Testis (tissue), 3 donors: Measurements from ENCODE around the gene KIF26B. TPM values are rescaled to one million over a fixed set of nuclear protein-coding genes. Genes with fewer than 3 reads are reported as not detected.

ENCODE experiments used
- DNase-seq: peaks from one replicate; pipeline ENCODE4 v3.0.0-alpha.2; 2019
- H3K27ac ChIP-seq, 2 donors: fragments of 200-600 bp; sonication (generic); one replicate each; pipeline ENCODE4 v1.5.1; 2019
- H3K27me3 ChIP-seq: fragments of 200-600 bp; sonication (generic); one replicate; pipeline ENCODE4 v1.5.1; 2019
- H3K36me3 ChIP-seq: fragments of 200-600 bp; sonication (generic); one replicate; pipeline ENCODE4 v1.5.1; 2017; ENCODE audit warnings: low read depth; ENCODE audit errors: missing control alignments
- H3K4me1 ChIP-seq: fragments of 200-600 bp; sonication (generic); one replicate; pipeline ENCODE4 v1.5.1; 2019
- H3K4me3 ChIP-seq, 2 donors: fragments of 200-600 bp; sonication (generic); one replicate each; pipeline ENCODE4 v1.5.1; 2017 to 2019
- H3K9me3 ChIP-seq: fragments of 200-600 bp; sonication (generic); one replicate; pipeline ENCODE4 v1.5.1; 2017
- CTCF ChIP-seq, 3 experiments: fragments of 450-650 bp in 2 of 3; fragments of 200-600 bp in 1 of 3; sonication (generic) in 1 of 3; IDR thresholded peaks; one replicate each; pipeline ENCODE4 v1.5.1; 2016 to 2019; ENCODE audit warnings: antibody characterized with exemption in 3 of 3, mild to moderate bottlenecking in 2 of 3, moderate library complexity in 1 of 3
- POLR2A ChIP-seq: fragments of 450-650 bp; IDR thresholded peaks from one replicate; pipeline ENCODE4 v1.6.1; 2017; ENCODE audit warnings: antibody characterized with exemption, mild to moderate bottlenecking, moderate library complexity
- WGBS, 2 donors: methylation state at CpG; one replicate each; pipeline ENCODE4 v1.1.5; 2018; 5-methylcytosine and 5-hydroxymethylcytosine counted together
- intact Hi-C: fragments of 100-400 bp; cut with DNase I; formaldehyde crosslinking; loops from one replicate; pipeline ENCODE4 v1.15.1; 2023; ENCODE audit warnings: low total_unique reads
- polyA plus RNA-seq: library from polyadenylated mRNA; stranded (reverse); fragments of 350-450 nt; fragmentation: Illumina TruSeq; extraction: RNeasy Lipid Tissue Mini Kit (QIAGEN cat#74804); gene quantifications from one replicate; pipeline ENCODE4 v1.2.3, GENCODE V29; 2014; ENCODE audit warnings: low read depth, low replicate concordance; ENCODE audit not compliant: insufficient read depth
- total RNA-seq, 2 donors: library from RNA; depleted of rRNA; stranded (reverse); fragments of >200 nt; gene quantifications; one replicate each; pipeline ENCODE4 v1.2.3, GENCODE V29; 2016

KIF26B gene
- total and polyA plus RNA-seq, 3 donors from 2014 or later = 3.0 to 4.8 (median 3.1) TPM

DNA sequence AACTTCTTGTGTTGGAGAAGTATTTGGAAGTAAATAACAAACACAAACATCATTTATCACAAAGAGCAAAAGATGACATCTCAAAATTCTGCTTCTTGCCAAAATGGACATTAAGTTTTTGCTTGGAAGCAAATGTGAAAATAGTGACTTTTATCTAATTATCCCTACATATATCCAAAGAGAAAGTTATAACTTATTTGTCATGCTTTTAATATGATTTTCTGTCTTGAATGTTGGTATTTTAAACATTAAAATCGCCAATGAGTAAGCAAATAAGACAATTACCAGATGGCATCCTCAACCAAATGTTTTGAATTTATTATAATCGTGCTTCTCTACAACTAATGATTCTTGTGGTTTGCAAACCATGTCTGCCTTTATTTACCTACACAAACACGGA is 594.3 kb downstream of the KIF26B start:
- H3K27ac ChIP-seq = no peak overlapping the region
- DNase-seq = no peak
- H3K27me3 ChIP-seq = no peaks in the 10 kb centered on the region
- H3K9me3 ChIP-seq = no peaks in the 10 kb centered on the region
- H3K4me3 ChIP-seq = no peak overlapping the region
- H3K4me1 ChIP-seq = no peaks in the 10 kb centered on the region
- intact Hi-C loops = no loop called here
- no peak for TF ChIP-seq POLR2A
- TF ChIP-seq CTCF (IDR thresholded peaks at IDR 0.05) = no peak
- H3K36me3 ChIP-seq = no peaks in the 10 kb centered on the region
- 92 to 97% methylated on average over 3 of the region's 3 CpGs for WGBS, 2 donors

GRCh38 chr1:245750261-245750660 is 595.5 kb downstream of the KIF26B start:
- Histone ChIP-seq H3K27me3 (no peaks in the 10 kb centered on the region), H3K36me3 (no peaks in the 10 kb centered on the region)
- intact Hi-C loops = no loop called here

GRCh38 chr1:245751116-245751515 is 596.3 kb downstream of the KIF26B start:
- Histone ChIP-seq H3K27me3 (no peaks in the 10 kb centered on the region), H3K4me3 (no peak overlapping the region), H3K36me3 (no peaks in the 10 kb centered on the region), H3K9me3 (no peaks in the 10 kb centered on the region), H3K4me1 (no peaks in the 10 kb centered on the region), H3K27ac (no peak overlapping the region)
- TF ChIP-seq CTCF (IDR thresholded peaks at IDR 0.05) (no peak), POLR2A (no peak)
- 53 to 59% methylated on average over 4 of the region's 4 CpGs for WGBS, 2 donors
- intact Hi-C loops = no loop called here
- no peak for DNase-seq

More at GRCh38 chr1:245750261-245750660, 595.5 kb downstream of the KIF26B start:
- Histone ChIP-seq H3K9me3 (no peaks in the 10 kb centered on the region), H3K27ac (no peak overlapping the region), H3K4me1 (no peaks in the 10 kb centered on the region), H3K4me3 (no peak overlapping the region)
- DNase-seq = no peak
- 83 to 86% methylated on average over 3 of the region's 3 CpGs for WGBS, 2 donors
- TF ChIP-seq CTCF (IDR thresholded peaks at IDR 0.05) (no peak), POLR2A (no peak)

- no peaks in the 10 kb centered on the region for H3K27me3 ChIP-seq
- H3K4me1 ChIP-seq = no peaks in the 10 kb centered on the region
- no peak overlapping the region for H3K27ac ChIP-seq
- TF ChIP-seq POLR2A (no peak), CTCF (IDR thresholded peaks at IDR 0.05) (no peak)
- DNase-seq = no peak
- no peaks in the 10 kb centered on the region for H3K9me3 ChIP-seq
- H3K4me3 ChIP-seq = no peak overlapping the region
- intact Hi-C loops = no loop called here
- 77% methylated on average over 11 to 12 of the region's 12 CpGs for WGBS, 2 donors
- no peaks in the 10 kb centered on the region for H3K36me3 ChIP-seq
Measured at GRCh38 chr1:245751726-245752470, 597.1 kb downstream of the KIF26B start.

GRCh38 chr1:245752561-245752960 is 597.8 kb downstream of the KIF26B start:
- H3K9me3 ChIP-seq = no peaks in the 10 kb centered on the region
- no peak overlapping the region for H3K27ac ChIP-seq
- H3K4me3 ChIP-seq = no peak overlapping the region
- H3K4me1 ChIP-seq = no peaks in the 10 kb centered on the region
- no peak for TF ChIP-seq CTCF (IDR thresholded peaks at IDR 0.05)
- no peak for TF ChIP-seq POLR2A
- 76 to 84% methylated on average over 3 of the region's 3 CpGs for WGBS, 2 donors
- no peak for DNase-seq
- H3K36me3 ChIP-seq = no peaks in the 10 kb centered on the region
- intact Hi-C loops = no loop called here
- H3K27me3 ChIP-seq = no peaks in the 10 kb centered on the region
